ENCODE data around the gene YWHAH. TPM values are rescaled to one million over a fixed set of nuclear protein-coding genes. Genes with fewer than 3 reads are reported as not detected.

Gene YWHAH
- polyA plus RNA-seq, 3 donors: 59.5 to 136 (median 132) TPM

DNA sequence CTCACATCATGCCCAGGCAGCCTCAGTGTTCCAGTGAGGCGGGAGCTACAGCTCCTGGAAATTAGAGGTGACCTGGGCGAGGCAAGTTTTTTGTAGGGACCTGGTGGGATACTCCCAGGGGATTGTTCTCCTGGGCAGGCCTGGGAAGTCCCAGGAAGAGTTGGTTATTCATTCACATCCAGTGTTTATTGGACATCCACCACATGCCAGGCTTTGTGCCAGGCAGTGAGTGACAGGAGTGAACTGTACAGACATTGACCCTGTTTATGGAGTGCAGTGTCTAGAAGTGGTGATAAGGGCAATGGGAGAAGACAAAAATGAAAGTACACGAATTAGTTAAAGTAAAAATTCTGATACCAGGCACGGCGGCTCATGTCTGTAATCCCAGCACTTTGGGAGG lies 29.4 kb downstream of the YWHAH start:
- Histone ChIP-seq H3K27ac (ENCODE audit: low read depth in 1 of 2, low read length in 2 of 2) (no peak overlapping the region), H3K79me2 (ENCODE audit: insufficient read depth, low read length) (no peaks in the 10 kb centered on the region), H3K9me3 (replicated peaks in 1 of 2; ENCODE audit: control insufficient read depth in 1 of 2, insufficient read depth in 1 of 2, low read length in 2 of 2) (no peaks in the 10 kb centered on the region), H3K27me3 (ENCODE audit: control insufficient read depth in 2 of 2, insufficient read depth in 2 of 2, low read length in 2 of 2) (peaks cover 0 to 12% of the 10 kb centered on the region in 2 donors), H3K4me1 (ENCODE audit: control insufficient read depth in 1 of 2, insufficient read depth in 2 of 2, low read length in 2 of 2) (peaks cover 12 to 13% of the 10 kb centered on the region in 2 donors), H3K9ac (ENCODE audit: insufficient read depth, low read length, poor library complexity, severe bottlenecking) (no peak overlapping the region), H3K36me3 (replicated peaks in 1 of 2; ENCODE audit: control insufficient read depth in 1 of 2, insufficient read depth in 2 of 2, low read length in 2 of 2) (no peaks in the 10 kb centered on the region), H3K4me3 (replicated peaks in 1 of 3; ENCODE audit: low read depth in 2 of 3, low read length in 3 of 3) (no peak overlapping the region), H4K20me1 (ENCODE audit: insufficient read depth, low read length) (no peaks in the 10 kb centered on the region), H2AFZ (ENCODE audit: insufficient read depth, low read depth, low read length, poor library complexity, severe bottlenecking) (no peak overlapping the region), H3K4me2 (replicated peaks; ENCODE audit: extremely low read depth, low read length, poor library complexity, severe bottlenecking) (no peak overlapping the region)
- Mint-ChIP-seq H3K4me3 (no peak overlapping the region), H3K9me3 (peaks cover 0 to 2% (median 0%) of the 10 kb centered on the region in 7 donors), H3K27ac (no peak overlapping the region), H3K27me3 (ENCODE audit: low read depth in 3 of 3) (peaks cover 12 to 29% (median 20%) of the 10 kb centered on the region in 3 donors), H3K4me1 (peaks cover 12% of the 10 kb centered on the region), H3K36me3 (no peaks in the 10 kb centered on the region)
- DNase-seq: no peak
- intact Hi-C loops (cut with micrococcal nuclease): loop anchor here in 1 of 2 donors (10.0 kb wide), 2 partner anchors 111 to 291 kb away; no protein-coding TSS in a partner anchor
- WGBS (ENCODE audit: insufficient coverage): 100% methylated on average over 1 of the region's 5 CpGs
- TF ChIP-seq, protein P1, sequence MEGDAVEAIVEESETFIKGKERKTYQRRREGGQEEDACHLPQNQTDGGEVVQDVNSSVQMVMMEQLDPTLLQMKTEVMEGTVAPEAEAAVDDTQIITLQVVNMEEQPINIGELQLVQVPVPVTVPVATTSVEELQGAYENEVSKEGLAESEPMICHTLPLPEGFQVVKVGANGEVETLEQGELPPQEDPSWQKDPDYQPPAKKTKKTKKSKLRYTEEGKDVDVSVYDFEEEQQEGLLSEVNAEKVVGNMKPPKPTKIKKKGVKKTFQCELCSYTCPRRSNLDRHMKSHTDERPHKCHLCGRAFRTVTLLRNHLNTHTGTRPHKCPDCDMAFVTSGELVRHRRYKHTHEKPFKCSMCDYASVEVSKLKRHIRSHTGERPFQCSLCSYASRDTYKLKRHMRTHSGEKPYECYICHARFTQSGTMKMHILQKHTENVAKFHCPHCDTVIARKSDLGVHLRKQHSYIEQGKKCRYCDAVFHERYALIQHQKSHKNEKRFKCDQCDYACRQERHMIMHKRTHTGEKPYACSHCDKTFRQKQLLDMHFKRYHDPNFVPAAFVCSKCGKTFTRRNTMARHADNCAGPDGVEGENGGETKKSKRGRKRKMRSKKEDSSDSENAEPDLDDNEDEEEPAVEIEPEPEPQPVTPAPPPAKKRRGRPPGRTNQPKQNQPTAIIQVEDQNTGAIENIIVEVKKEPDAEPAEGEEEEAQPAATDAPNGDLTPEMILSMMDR (IDR thresholded peaks at IDR 0.05): no peak

DNA sequence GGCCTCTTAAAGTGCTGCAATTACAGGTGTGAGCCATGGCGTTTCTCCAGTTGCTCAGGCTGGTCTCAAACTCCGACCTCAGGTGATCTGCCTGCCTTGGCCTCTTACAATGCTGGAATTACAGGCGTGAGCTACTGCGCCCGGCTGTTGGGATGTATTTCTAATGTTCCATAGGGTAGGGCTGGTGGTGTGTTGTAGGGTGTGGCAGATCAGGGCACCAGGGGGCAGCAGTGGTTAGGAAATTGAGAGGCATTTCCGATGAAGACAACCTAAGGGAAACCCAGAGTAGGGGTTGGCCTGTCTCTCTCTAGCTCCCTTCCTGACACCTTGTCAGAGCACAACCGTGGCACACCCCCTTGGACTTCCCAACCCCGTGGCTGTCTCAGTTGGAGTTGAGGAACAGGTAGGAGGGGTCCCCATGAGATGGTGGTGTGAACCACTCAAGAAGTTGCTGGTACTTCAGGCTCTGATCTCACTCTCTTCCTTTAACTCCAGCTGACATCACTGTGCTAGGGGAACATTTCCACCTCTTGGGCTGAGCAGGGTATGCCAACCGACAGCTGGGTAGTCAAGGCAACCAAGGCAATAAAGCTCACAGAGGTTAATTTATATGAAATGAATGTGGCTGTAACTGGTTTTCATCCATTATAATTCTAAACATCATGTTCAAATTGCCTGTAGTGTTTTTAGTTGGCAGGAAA lies 33.0 kb downstream of the YWHAH start:
- peaks cover 0 to 10% (median 3%) of the 10 kb centered on the region in 3 donors for H3K27me3 Mint-ChIP-seq (ENCODE audit: low read depth in 3 of 3)
- H3K4me1 Mint-ChIP-seq: no peaks in the 10 kb centered on the region
- no peak overlapping the region for H3K4me3 ChIP-seq (replicated peaks in 1 of 3; ENCODE audit: low read depth in 2 of 3, low read length in 3 of 3)
- no peaks in the 10 kb centered on the region for H3K9me3 ChIP-seq (replicated peaks in 1 of 2; ENCODE audit: control insufficient read depth in 1 of 2, insufficient read depth in 1 of 2, low read length in 2 of 2)
- H3K36me3 Mint-ChIP-seq: no peaks in the 10 kb centered on the region
- no peaks in the 10 kb centered on the region for H3K9me3 Mint-ChIP-seq
- H3K36me3 ChIP-seq (replicated peaks in 1 of 2; ENCODE audit: control insufficient read depth in 1 of 2, insufficient read depth in 2 of 2, low read length in 2 of 2): no peaks in the 10 kb centered on the region
- H3K9ac ChIP-seq (ENCODE audit: insufficient read depth, low read length, poor library complexity, severe bottlenecking): no peak overlapping the region
- H3K27ac Mint-ChIP-seq: peak overlapping the region in 1 of 7 donors; percentile 56
- no peak overlapping the region for H2AFZ ChIP-seq (ENCODE audit: insufficient read depth, low read depth, low read length, poor library complexity, severe bottlenecking)
- WGBS (ENCODE audit: insufficient coverage): 15% methylated on average over 6 of the region's 9 CpGs
- H4K20me1 ChIP-seq (ENCODE audit: insufficient read depth, low read length): no peaks in the 10 kb centered on the region
- no peak overlapping the region for H3K27ac ChIP-seq (ENCODE audit: low read depth in 1 of 2, low read length in 2 of 2)
- peak; percentile 42 to 54 (median 44) for DNase-seq
- TF ChIP-seq, protein P1 (IDR thresholded peaks at IDR 0.05): peak; percentile 75
- H3K4me2 ChIP-seq (replicated peaks; ENCODE audit: extremely low read depth, low read length, poor library complexity, severe bottlenecking): no peak overlapping the region
- H3K27me3 ChIP-seq (ENCODE audit: control insufficient read depth in 2 of 2, insufficient read depth in 2 of 2, low read length in 2 of 2): no peaks in the 10 kb centered on the region
- H3K79me2 ChIP-seq (ENCODE audit: insufficient read depth, low read length): no peaks in the 10 kb centered on the region
- no peaks in the 10 kb centered on the region for H3K4me1 ChIP-seq (ENCODE audit: control insufficient read depth in 1 of 2, insufficient read depth in 2 of 2, low read length in 2 of 2)
- no peak overlapping the region for H3K4me3 Mint-ChIP-seq
- intact Hi-C loops (cut with micrococcal nuclease): loop anchor here (2.0 to 10.0 kb wide), 5 partner anchors 104 to 495 kb away; partner anchors contain the start of gene FBXO7 (in 2 of the 2)

All from CD14-positive monocyte (primary cell).